Activated gamma-delta T cell (primary cell): ENCODE results near the gene USP17L12.
"Not testable (repeated sequence)": the region's sequence is repeated elsewhere in the genome, so short reads cannot be mapped to it uniquely, and the experiment has no call there.

Source experiments
- DNase-seq: peaks from one replicate; lab custom pipeline; 2025; lab: John Stamatoyannopoulos, UW
- total RNA-seq, 2 donors: gene quantifications; one replicate each; lab custom pipeline; 2026; lab: John Stamatoyannopoulos, UW

USP17L12 gene, protein sequence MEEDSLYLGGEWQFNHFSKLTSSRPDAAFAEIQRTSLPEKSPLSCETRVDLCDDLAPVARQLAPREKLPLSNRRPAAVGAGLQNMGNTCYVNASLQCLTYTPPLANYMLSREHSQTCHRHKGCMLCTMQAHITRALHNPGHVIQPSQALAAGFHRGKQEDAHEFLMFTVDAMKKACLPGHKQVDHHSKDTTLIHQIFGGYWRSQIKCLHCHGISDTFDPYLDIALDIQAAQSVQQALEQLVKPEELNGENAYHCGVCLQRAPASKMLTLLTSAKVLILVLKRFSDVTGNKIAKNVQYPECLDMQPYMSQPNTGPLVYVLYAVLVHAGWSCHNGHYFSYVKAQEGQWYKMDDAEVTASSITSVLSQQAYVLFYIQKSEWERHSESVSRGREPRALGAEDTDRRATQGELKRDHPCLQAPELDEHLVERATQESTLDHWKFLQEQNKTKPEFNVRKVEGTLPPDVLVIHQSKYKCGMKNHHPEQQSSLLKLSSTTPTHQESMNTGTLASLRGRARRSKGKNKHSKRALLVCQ
- 0 reads per million in 2 donors for total RNA-seq

DNA sequence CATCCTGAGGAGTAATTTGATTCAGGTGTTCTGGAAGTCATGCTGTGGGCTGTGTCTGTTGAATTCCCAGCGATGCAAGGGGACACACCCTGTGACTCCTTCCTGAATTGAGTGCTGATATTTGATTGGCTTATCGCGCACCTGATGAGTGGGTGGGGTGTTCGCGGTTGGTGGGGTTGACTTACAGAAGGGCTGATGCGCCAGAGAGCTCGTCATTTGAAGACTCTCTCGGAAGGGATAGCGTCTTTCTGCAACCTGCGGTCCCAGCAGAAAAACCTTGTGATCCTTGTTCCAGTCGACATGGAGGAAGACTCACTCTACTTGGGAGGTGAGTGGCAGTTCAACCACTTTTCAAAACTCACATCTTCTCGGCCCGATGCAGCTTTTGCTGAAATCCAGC lies at the start of gene USP17L12:
Gene USP17L12, plus strand, starts transcription at position 301 of the 400 bp plus-strand sequence. Its CDS starts 0 bp downstream, at position 301.
- not testable (repeated sequence) for DNase-seq

DNA sequence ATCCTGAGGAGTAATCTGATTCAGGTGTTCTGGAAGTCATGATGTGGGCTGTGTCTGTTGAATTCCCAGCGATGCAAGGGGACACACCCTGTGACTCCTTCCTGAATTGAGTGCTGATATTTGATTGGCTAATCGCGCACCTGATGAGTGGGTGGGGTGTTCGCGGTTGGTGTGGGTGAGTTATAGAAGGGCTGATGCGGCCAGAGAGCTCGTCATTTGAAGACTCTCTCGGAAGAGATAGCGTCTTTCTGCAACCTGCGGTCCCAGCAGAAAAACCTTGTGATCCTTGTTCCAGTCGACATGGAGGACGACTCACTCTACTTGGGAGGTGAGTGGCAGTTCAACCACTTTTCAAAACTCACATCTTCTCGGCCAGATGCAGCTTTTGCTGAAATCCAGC lies 9.6 kb upstream of the USP17L12 start, which contains the start of gene USP17L10:
Gene USP17L10, plus strand, starts transcription at position 301 of the 400 bp plus-strand sequence. Its CDS starts 0 bp downstream, at position 301.
- DNase-seq, result not testable (repeated sequence)

DNA sequence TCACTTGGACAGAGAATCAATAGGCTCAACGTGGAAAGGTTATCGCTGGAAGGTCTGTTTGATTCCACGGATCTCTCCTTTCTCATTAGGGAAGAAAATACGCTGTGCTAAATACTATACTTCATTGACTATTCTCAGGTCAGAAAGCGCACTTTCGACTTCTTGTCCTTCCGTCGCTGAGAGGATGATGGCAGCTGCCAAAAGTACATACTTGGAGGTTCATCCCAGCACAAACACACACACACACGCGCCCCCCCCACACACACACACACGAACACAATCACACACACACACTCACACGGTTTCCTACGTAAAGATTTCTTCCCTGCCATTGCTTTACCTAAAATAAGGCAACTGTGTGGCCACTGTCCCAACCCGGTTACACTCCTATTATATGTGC lies 5.3 kb upstream of the USP17L12 start:
- DNase-seq, result not testable (repeated sequence)

DNA sequence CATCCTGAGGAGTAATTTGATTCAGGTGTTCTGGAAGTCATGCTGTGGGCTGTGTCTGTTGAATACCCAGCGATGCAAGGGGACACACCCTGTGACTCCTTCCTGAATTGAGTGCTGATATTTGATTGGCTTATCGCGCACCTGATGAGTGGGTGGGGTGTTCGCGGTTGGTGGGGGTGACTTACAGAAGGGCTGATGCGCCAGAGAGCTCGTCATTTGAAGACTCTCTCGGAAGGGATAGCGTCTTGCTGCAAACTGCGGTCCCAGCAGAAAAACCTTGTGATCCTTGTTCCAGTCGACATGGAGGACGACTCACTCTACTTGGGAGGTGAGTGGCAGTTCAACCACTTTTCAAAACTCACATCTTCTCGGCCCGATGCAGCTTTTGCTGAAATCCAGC lies 4.8 kb upstream of the USP17L12 start, which contains the start of gene USP17L11:
Gene USP17L11, plus strand, starts transcription at position 301 of the 400 bp plus-strand sequence. Its CDS starts 0 bp downstream, at position 301.
- DNase-seq, result not testable (repeated sequence)

DNA sequence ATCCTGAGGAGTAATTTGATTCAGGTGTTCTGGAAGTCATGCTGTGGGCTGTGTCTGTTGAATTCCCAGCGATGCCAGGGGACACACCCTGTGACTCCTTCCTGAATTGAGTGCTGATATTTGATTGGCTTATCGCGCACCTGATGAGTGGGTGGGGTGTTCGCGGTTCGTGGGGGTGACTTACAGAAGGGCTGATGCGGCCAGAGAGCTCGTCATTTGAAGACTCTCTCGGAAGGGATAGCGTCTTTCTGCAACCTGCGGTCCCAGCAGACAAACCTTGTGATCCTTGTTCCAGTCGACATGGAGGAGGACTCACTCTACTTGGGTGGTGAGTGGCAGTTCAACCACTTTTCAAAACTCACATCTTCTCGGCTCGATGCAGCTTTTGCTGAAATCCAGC lies 4.6 kb downstream of the USP17L12 start, which contains the start of gene USP17L13:
Gene USP17L13, plus strand, starts transcription at position 301 of the 400 bp plus-strand sequence. Its CDS starts 0 bp downstream, at position 301.
- DNase-seq, result not testable (repeated sequence)

DNA sequence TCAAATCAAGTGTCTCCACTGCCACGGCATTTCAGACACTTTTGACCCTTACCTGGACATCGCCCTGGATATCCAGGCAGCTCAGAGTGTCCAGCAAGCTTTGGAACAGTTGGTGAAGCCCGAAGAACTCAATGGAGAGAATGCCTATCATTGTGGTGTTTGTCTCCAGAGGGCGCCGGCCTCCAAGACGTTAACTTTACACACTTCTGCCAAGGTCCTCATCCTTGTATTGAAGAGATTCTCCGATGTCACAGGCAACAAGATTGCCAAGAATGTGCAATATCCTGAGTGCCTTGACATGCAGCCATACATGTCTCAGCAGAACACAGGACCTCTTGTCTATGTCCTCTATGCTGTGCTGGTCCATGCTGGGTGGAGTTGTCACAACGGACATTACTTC lies 10.3 kb downstream of the USP17L12 start:
- not testable (repeated sequence) for DNase-seq

DNA sequence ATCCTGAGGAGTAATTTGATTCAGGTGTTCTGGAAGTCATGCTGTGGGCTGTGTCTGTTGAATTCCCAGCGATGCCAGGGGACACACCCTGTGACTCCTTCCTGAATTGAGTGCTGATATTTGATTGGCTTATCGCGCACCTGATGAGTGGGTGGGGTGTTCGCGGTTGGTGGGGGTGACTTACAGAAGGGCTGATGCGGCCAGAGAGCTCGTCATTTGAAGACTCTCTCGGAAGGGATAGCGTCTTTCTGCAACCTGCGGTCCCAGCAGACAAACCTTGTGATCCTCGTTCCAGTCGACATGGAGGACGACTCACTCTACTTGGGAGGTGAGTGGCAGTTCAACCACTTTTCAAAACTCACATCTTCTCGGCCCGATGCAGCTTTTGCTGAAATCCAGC lies 14.1 kb downstream of the USP17L12 start, which contains the start of gene USP17L15:
Gene USP17L15, plus strand, starts transcription at position 301 of the 400 bp plus-strand sequence. Its CDS starts 0 bp downstream, at position 301.
- DNase-seq, result not testable (repeated sequence)

DNA sequence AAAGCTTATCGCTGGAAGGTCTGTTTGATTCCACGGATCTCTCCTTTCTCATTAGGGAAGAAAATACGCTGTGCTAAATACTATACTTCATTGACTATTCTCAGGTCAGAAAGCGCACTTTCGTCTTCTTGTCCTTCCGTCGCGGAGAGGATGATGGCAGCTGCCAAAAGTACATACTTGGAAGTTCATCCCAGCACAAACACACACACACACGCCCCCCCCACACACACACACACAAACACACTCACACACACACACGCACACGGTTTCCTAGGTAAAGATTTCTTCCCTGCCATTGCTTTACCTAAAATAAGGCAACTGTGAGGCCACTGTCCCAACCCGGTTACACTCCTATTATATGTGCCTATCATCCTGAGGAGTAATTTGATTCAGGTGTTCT lies 18.5 kb downstream of the USP17L12 start:
- not testable (repeated sequence) for DNase-seq

DNA sequence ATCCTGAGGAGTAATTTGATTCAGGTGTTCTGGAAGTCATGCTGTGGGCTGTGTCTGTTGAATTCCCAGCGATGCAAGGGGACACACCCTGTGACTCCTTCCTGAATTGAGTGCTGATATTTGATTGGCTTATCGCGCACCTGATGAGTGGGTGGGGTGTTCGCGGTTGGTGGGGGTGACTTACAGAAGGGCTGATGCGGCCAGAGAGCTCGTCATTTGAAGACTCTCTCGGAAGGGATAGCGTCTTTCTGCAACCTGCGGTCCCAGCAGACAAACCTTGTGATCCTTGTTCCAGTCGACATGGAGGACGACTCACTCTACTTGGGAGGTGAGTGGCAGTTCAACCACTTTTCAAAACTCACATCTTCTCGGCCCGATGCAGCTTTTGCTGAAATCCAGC lies 23.6 kb downstream of the USP17L12 start, which contains the start of gene USP17L17:
Gene USP17L17, plus strand, starts transcription at position 301 of the 400 bp plus-strand sequence. Its CDS starts 0 bp downstream, at position 301.
- DNase-seq, result not testable (repeated sequence)

DNA sequence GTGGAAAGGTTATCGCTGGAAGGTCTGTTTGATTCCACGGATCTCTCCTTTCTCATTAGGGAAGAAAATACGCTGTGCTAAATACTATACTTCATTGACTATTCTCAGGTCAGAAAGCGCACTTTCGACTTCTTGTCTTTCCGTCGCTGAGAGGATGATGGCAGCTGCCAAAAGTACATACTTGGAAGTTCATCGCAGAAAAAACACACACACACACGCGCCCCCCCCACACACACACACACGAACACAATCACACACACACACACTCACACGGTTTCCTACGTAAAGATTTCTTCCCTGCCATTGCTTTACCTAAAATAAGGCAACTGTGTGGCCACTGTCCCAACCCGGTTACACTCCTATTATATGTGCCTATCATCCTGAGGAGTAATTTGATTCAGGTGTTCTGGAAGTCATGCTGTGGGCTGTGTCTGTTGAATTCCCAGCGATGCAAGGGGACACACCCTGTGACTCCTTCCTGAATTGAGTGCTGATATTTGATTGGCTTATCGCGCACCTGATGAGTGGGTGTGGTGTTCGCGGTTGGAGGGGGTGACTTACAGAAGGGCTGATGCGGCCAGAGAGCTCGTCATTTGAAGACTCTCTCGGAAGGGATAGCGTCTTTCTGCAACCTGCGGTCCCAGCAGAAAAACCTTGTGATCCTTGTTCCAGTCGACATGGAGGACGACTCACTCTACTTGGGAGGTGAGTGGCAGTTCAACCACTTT lies 28.2 kb downstream of the USP17L12 start, which contains the start of gene USP17L18:
Gene USP17L18, plus strand, starts transcription at position 678 of the 728 bp plus-strand sequence. Its CDS starts 0 bp downstream, at position 678.
- not testable (repeated sequence) for DNase-seq

DNA sequence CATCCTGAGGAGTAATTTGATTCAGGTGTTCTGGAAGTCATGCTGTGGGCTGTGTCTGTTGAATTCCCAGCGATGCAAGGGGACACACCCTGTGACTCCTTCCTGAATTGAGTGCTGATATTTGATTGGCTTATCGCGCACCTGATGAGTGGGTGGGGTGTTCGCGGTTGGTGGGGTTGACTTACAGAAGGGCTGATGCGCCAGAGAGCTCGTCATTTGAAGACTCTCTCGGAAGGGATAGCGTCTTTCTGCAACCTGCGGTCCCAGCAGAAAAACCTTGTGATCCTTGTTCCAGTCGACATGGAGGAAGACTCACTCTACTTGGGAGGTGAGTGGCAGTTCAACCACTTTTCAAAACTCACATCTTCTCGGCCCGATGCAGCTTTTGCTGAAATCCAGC lies 33.1 kb downstream of the USP17L12 start, which contains the start of gene USP17L19:
Gene USP17L19, plus strand, starts transcription at position 301 of the 400 bp plus-strand sequence. Its CDS starts 0 bp downstream, at position 301.
- DNase-seq, result not testable (repeated sequence)

DNA sequence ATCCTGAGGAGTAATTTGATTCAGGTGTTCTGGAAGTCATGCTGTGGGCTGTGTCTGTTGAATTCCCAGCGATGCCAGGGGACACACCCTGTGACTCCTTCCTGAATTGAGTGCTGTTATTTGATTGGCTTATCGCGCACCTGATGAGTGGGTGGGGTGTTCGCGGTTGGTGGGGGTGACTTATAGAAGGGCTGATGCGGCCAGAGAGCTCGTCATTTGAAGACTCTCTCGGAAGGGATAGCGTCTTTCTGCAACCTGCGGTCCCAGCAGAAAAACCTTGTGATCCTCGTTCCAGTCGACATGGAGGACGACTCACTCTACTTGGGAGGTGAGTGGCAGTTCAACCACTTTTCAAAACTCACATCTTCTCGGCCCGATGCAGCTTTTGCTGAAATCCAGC lies 37.9 kb downstream of the USP17L12 start, which contains the start of gene USP17L20:
Gene USP17L20, plus strand, starts transcription at position 301 of the 400 bp plus-strand sequence. Its CDS starts 0 bp downstream, at position 301.
- DNase-seq, result not testable (repeated sequence)

DNA sequence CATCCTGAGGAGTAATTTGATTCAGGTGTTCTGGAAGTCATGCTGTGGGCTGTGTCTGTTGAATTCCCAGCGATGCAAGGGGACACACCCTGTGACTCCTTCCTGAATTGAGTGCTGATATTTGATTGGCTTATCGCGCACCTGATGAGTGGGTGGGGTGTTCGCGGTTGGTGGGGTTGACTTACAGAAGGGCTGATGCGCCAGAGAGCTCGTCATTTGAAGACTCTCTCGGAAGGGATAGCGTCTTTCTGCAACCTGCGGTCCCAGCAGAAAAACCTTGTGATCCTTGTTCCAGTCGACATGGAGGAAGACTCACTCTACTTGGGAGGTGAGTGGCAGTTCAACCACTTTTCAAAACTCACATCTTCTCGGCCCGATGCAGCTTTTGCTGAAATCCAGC lies 42.6 kb downstream of the USP17L12 start, which contains the start of gene USP17L21:
Gene USP17L21, plus strand, starts transcription at position 301 of the 400 bp plus-strand sequence. Its CDS starts 0 bp downstream, at position 301.
- DNase-seq, result not testable (repeated sequence)

DNA sequence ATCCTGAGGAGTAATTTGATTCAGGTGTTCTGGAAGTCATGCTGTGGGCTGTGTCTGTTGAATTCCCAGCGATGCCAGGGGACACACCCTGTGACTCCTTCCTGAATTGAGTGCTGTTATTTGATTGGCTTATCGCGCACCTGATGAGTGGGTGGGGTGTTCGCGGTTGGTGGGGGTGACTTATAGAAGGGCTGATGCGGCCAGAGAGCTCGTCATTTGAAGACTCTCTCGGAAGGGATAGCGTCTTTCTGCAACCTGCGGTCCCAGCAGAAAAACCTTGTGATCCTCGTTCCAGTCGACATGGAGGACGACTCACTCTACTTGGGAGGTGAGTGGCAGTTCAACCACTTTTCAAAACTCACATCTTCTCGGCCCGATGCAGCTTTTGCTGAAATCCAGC lies 47.4 kb downstream of the USP17L12 start, which contains the start of gene USP17L22:
Gene USP17L22, plus strand, starts transcription at position 301 of the 400 bp plus-strand sequence. Its CDS starts 0 bp downstream, at position 301.
- DNase-seq, result not testable (repeated sequence)
